Measurements from ENCODE around the gene LRPPRC. TPM values are rescaled to one million over a fixed set of nuclear protein-coding genes. Genes with fewer than 3 reads are reported as not detected.

Gene LRPPRC
- total and polyA plus RNA-seq, 9 of the 15 experiments (the other 6 are each of a cell fraction or from before 2014, with no cell fraction given) = 41.5 to 214 (median 138) TPM

DNA sequence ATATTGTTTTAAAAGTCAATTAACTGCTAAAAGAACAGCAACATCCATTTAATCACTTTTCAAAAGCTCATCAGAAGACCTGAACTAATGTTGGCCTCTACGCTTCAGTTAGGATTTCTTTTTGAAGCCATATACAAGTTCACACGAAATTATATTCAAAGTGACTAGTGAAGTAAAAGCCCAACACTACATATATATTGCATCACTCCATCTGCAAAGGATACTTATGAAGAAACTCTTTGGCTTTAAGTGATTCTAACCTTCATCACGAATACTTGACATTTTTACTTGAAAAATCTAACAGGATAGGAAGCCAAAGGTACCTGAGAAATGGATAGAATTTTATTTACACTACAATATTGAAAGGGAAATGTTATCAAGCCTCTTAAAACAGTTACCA, 50.4 kb downstream of the LRPPRC start:
- Histone ChIP-seq H3K27ac (ENCODE audit: extremely low read depth, low read depth, low read length) (no peak overlapping the region), H3K9me1 (ENCODE audit: control insufficient read depth, insufficient read depth, low read length) (no peaks in the 10 kb centered on the region), H3K4me1 (replicated peaks in 1 of 2; ENCODE audit: control insufficient read depth in 2 of 2, insufficient read depth in 2 of 2, low read length in 2 of 2) (no peaks in the 10 kb centered on the region), H3K9me3 (replicated peaks; ENCODE audit: control insufficient read depth, insufficient read depth, low read depth, low read length) (no peaks in the 10 kb centered on the region), H4K20me1 (replicated peaks; ENCODE audit: control insufficient read depth, insufficient read depth, low read length) (no peaks in the 10 kb centered on the region), H2AFZ (ENCODE audit: low read depth, low read length) (no peak overlapping the region), H3K27me3 (ENCODE audit: control insufficient read depth in 2 of 2, insufficient read depth in 2 of 2, low read length in 2 of 2) (no peaks in the 10 kb centered on the region), H3K4me3 (no peak overlapping the region), H3K79me2 (ENCODE audit: control insufficient read depth, insufficient read depth, low read length) (peaks cover 6% of the 10 kb centered on the region; the same call in 1 of the 3 replicates), H3K4me2 (ENCODE audit: insufficient read depth, low read length) (no peak overlapping the region), H3K36me3 (ENCODE audit: control insufficient read depth, insufficient read depth, low read length) (peaks cover 98% of the 10 kb centered on the region), H3K9ac (ENCODE audit: insufficient read depth in 1 of 2, low read depth in 2 of 2, low read length in 2 of 2) (no peak overlapping the region)
- BruUV-seq (replicated peaks) = no TSS peak
- DNase-seq (ENCODE audit: extremely low read depth in 1 of 4, low spot score in 3 of 4) (no peak), ATAC-seq (no peak), FAIRE-seq (no peak)
- ChIA-PET CTCF (ENCODE audit: low intra/inter-chr PET ratio) (no interaction called here), POLR2A (interaction anchor here (1.0 to 1.5 kb wide), 2 partner anchors 9 to 13 kb away, joined by 3 to 4 read pairs; no protein-coding TSS in a partner anchor)
- in situ Hi-C loops (cut with MboI) (no loop called here), intact Hi-C loops (cut with micrococcal nuclease) (no loop called here)
- TF ChIP-seq ZEB2 (IDR thresholded peaks at IDR 0.05) (no peak), CEBPB (tag; IDR thresholded peaks at IDR 0.05) (0 out of 2 replicates have a peak, but pooled peaks have one; percentile 22), CEBPG (CRISPR knock-in tag; IDR thresholded peaks at IDR 0.05) (no peak), CEBPG (tag; conservative IDR thresholded peaks at IDR 0.05 in 1 of 2, IDR thresholded peaks at IDR 0.05 in 1 of 2) (peak; percentile 37 to 53; a peak in 3 of 4 replicates), BRF1 (IDR thresholded peaks at IDR 0.05; ENCODE audit: borderline replicate concordance, extremely low read depth, insufficient read length) (no peak)
- TF ChIP-seq, protein P1, sequence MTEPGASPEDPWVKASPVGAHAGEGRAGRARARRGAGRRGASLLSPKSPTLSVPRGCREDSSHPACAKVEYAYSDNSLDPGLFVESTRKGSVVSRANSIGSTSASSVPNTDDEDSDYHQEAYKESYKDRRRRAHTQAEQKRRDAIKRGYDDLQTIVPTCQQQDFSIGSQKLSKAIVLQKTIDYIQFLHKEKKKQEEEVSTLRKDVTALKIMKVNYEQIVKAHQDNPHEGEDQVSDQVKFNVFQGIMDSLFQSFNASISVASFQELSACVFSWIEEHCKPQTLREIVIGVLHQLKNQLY (CRISPR knock-in tag; conservative IDR thresholded peaks at IDR 0.05) = no peak
- TF ChIP-seq, protein P2, sequence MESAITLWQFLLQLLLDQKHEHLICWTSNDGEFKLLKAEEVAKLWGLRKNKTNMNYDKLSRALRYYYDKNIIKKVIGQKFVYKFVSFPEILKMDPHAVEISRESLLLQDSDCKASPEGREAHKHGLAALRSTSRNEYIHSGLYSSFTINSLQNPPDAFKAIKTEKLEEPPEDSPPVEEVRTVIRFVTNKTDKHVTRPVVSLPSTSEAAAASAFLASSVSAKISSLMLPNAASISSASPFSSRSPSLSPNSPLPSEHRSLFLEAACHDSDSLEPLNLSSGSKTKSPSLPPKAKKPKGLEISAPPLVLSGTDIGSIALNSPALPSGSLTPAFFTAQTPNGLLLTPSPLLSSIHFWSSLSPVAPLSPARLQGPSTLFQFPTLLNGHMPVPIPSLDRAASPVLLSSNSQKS (CRISPR knock-in tag; IDR thresholded peaks at IDR 0.05) = no peak
- TF ChIP-seq, protein P3, sequence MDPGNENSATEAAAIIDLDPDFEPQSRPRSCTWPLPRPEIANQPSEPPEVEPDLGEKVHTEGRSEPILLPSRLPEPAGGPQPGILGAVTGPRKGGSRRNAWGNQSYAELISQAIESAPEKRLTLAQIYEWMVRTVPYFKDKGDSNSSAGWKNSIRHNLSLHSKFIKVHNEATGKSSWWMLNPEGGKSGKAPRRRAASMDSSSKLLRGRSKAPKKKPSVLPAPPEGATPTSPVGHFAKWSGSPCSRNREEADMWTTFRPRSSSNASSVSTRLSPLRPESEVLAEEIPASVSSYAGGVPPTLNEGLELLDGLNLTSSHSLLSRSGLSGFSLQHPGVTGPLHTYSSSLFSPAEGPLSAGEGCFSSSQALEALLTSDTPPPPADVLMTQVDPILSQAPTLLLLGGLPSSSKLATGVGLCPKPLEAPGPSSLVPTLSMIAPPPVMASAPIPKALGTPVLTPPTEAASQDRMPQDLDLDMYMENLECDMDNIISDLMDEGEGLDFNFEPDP (CRISPR knock-in tag; IDR thresholded peaks at IDR 0.05) = no peak
- TF ChIP-seq, protein P4, sequence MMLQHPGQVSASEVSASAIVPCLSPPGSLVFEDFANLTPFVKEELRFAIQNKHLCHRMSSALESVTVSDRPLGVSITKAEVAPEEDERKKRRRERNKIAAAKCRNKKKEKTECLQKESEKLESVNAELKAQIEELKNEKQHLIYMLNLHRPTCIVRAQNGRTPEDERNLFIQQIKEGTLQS (IDR thresholded peaks at IDR 0.05) = peak; percentile 51
- TF ChIP-seq, protein P4 (CRISPR knock-in tag; conservative IDR thresholded peaks at IDR 0.05) = no peak
- WGBS (ENCODE audit: insufficient coverage, low coverage, missing lambda C conversion rate) = 78% methylated on average over 3 of the region's 3 CpGs

All from K562 (cell line).